Liver (tissue), 9 donors: ENCODE measurements around the gene BEST1. TPM values are rescaled to one million over a fixed set of nuclear protein-coding genes. Genes with fewer than 3 reads are reported as not detected.

Source experiments
- DNase-seq: peaks from one replicate; pipeline ENCODE4 v3.0.0-alpha.2; 2017; ENCODE audit warnings: low spot score
- H3K27ac ChIP-seq, 2 donors: one replicate each; pipeline ENCODE4 v1.7.0; 2013; ENCODE audit warnings: inconsistent platforms in 2 of 2, low read length in 2 of 2, control low read depth in 1 of 2, low read depth in 1 of 2, mild to moderate bottlenecking in 1 of 2
- H3K27me3 ChIP-seq, 4 donors: one replicate each; pipeline versions ENCODE4 v1.6.1 to v1.7.0; 2013; ENCODE audit warnings: low read length in 3 of 4, inconsistent platforms in 1 of 4, mild to moderate bottlenecking in 1 of 4, moderate library complexity in 1 of 4; ENCODE audit not compliant: control insufficient read depth in 4 of 4, insufficient read depth in 4 of 4
- H3K36me3 ChIP-seq, 4 donors: one replicate each; pipeline versions ENCODE4 v1.6.1 to v1.7.0; 2013; ENCODE audit warnings: low read length in 3 of 4, mild to moderate bottlenecking in 3 of 4, low read depth in 1 of 4, moderate library complexity in 1 of 4; ENCODE audit not compliant: control insufficient read depth in 4 of 4, insufficient read depth in 3 of 4
- H3K4me1 ChIP-seq, 4 donors: one replicate each; pipeline versions ENCODE4 v1.6.1 to v1.7.0; 2013; ENCODE audit warnings: low read length in 3 of 4, mild to moderate bottlenecking in 3 of 4, moderate library complexity in 1 of 4; ENCODE audit not compliant: control insufficient read depth in 4 of 4, insufficient read depth in 4 of 4
- H3K4me3 ChIP-seq, 3 donors: one replicate each; pipeline versions ENCODE4 v1.6.1 to v1.7.0; 2013; ENCODE audit warnings: low read length in 3 of 3, control low read depth in 1 of 3, low read depth in 1 of 3, mild to moderate bottlenecking in 1 of 3
- H3K9ac ChIP-seq, 2 donors: one replicate each; pipeline ENCODE4 v1.7.0; 2013; ENCODE audit warnings: low read length in 2 of 2, mild to moderate bottlenecking in 2 of 2, moderate library complexity in 2 of 2, control low read depth in 1 of 2, low read depth in 1 of 2
- H3K9me3 ChIP-seq, 4 donors: one replicate each; pipeline versions ENCODE4 v1.6.1 to v1.7.0; 2013; ENCODE audit warnings: low read length in 3 of 4; ENCODE audit not compliant: control insufficient read depth in 4 of 4
- CTCF ChIP-seq: fragments of 150-350 bp; IDR thresholded peaks from 2 replicates; pipeline ENCODE4 v1.5.1; 2017; ENCODE audit warnings: improper control_type of control experiment, low read depth, low read length; ENCODE audit not compliant: missing input control
- EGR1 ChIP-seq, 2 donors: IDR thresholded peaks; 2 replicates each; pipeline ENCODE4 v1.6.1; 2016 to 2018; ENCODE audit warnings: antibody characterized with exemption in 2 of 2, low read depth in 2 of 2
- FOXA1 ChIP-seq: IDR thresholded peaks from 2 replicates; pipeline ENCODE4 v1.6.1; 2016; ENCODE audit warnings: antibody characterized with exemption
- GABPA ChIP-seq, 2 donors: IDR thresholded peaks in 1 of 2; conservative IDR thresholded peaks in 1 of 2; 2 replicates each; pipeline ENCODE4 v1.6.1; 2016; ENCODE audit warnings: antibody characterized with exemption in 2 of 2, mild to moderate bottlenecking in 1 of 2, moderate library complexity in 1 of 2
- HNF4G ChIP-seq: IDR thresholded peaks from 2 replicates; pipeline ENCODE4 v1.6.1; 2016; ENCODE audit warnings: antibody characterized with exemption
- TAF1 ChIP-seq: conservative IDR thresholded peaks from 2 replicates; pipeline ENCODE4 v1.6.1; 2016; ENCODE audit warnings: antibody characterized with exemption, mild to moderate bottlenecking
- YY1 ChIP-seq: IDR thresholded peaks from 2 replicates; pipeline ENCODE4 v1.6.1; 2016; ENCODE audit warnings: antibody characterized with exemption, mild to moderate bottlenecking
- WGBS: extraction: QIAGEN DNeasy Blood & Tissue Kit; methylation state at CpG from one replicate; pipeline ENCODE4 v1.1.7; 2013; 5-methylcytosine and 5-hydroxymethylcytosine counted together
- polyA plus RNA-seq, 2 donors: library from polyadenylated mRNA; stranded (reverse) in 1 of 2; unstranded in 1 of 2; fragments of 200-250 nt in 1 of 2; fragments of >200 nt in 1 of 2; fragmentation: Nextera tagmentation in 1 of 2; extraction: Ambion mirVana in 1 of 2; gene quantifications; one replicate each; pipeline versions ENCODE4 v1.2.1 to v1.2.3, GENCODE V29; 2013 to 2015
- total RNA-seq, 2 donors: library from RNA; depleted of rRNA; stranded (reverse); fragments of >200 nt; gene quantifications; one replicate each; pipeline ENCODE4 v1.2.3, GENCODE V29; 2014
- TF ChIP-seq, protein P1 (sequence below): IDR thresholded peaks from 2 replicates; pipeline ENCODE4 v1.6.1; 2016; ENCODE audit warnings: antibody characterized with exemption
- TF ChIP-seq, protein P2 (sequence below): IDR thresholded peaks from 2 replicates; pipeline ENCODE4 v1.6.1; 2016; ENCODE audit warnings: antibody characterized with exemption
- TF ChIP-seq, protein P3 (sequence below): IDR thresholded peaks from 2 replicates; pipeline ENCODE4 v1.6.1; 2016; ENCODE audit warnings: antibody characterized with exemption
- TF ChIP-seq, protein P4 (sequence below): IDR thresholded peaks from 2 replicates; pipeline ENCODE4 v1.6.1; 2016; ENCODE audit warnings: antibody characterized with exemption, mild to moderate bottlenecking
- donor health status: healthy.
- donor health status: healthy.
- donor health status: healthy.
- donor health status: healthy.
- donor health status: healthy.

Gene BEST1
- total and polyA plus RNA-seq, 4 donors = 0.22 to 1.6 (median 1.1) TPM

DNA sequence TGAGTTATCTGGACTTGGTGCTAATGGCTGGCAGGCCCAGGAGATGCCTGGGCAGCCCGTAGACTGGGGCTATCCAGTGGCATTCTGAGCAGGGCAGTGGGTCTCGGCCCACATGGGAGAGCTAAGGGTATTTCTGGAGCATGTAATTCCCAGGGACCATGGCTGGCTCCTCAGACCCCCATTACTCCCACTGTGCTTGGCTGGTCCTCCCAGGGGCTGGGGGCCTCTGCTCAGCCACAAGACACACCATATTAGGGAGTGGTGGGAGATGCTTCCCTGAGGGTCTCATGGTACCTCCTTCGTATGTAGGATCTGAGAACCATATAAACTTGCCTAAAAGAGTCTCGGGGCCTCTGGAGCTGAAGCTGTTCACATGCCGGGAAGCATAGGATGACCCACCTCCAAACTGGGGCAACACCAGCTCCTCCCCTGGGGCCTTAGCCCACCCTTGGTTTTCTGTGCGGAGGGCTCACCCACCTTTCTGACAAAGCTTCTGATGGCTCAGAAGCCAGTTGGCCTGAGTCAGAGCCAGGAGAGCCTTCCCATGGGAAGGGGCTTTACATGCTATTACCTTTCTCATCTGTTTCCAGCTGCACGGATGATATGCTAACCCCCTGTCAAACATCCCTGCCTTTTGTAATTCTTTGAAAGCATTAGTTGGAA lies 26.8 kb downstream of the BEST1 start:
- H3K9ac ChIP-seq = peak overlapping the region; percentile 83 to 96
- no peaks in the 10 kb centered on the region for H3K9me3 ChIP-seq
- H3K27me3 ChIP-seq = no peaks in the 10 kb centered on the region
- H3K4me3 ChIP-seq = peak overlapping the region; percentile 54 to 80 (median 73)
- 57% methylated on average over 7 of the region's 7 CpGs for WGBS
- TF ChIP-seq, protein P1, sequence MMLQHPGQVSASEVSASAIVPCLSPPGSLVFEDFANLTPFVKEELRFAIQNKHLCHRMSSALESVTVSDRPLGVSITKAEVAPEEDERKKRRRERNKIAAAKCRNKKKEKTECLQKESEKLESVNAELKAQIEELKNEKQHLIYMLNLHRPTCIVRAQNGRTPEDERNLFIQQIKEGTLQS = no peak
- TF ChIP-seq, protein P2, sequence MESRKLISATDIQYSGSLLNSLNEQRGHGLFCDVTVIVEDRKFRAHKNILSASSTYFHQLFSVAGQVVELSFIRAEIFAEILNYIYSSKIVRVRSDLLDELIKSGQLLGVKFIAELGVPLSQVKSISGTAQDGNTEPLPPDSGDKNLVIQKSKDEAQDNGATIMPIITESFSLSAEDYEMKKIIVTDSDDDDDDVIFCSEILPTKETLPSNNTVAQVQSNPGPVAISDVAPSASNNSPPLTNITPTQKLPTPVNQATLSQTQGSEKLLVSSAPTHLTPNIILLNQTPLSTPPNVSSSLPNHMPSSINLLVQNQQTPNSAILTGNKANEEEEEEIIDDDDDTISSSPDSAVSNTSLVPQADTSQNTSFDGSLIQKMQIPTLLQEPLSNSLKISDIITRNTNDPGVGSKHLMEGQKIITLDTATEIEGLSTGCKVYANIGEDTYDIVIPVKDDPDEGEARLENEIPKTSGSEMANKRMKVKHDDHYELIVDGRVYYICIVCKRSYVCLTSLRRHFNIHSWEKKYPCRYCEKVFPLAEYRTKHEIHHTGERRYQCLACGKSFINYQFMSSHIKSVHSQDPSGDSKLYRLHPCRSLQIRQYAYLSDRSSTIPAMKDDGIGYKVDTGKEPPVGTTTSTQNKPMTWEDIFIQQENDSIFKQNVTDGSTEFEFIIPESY = no peak
- TF ChIP-seq CTCF = no peak
- TF ChIP-seq GABPA (IDR thresholded peaks at IDR 0.05 in 1 of 2, conservative IDR thresholded peaks at IDR 0.05 in 1 of 2) = no peak
- no peak for TF ChIP-seq HNF4G
- no peak for TF ChIP-seq FOXA1
- TF ChIP-seq TAF1 = no peak
- TF ChIP-seq, protein P3, sequence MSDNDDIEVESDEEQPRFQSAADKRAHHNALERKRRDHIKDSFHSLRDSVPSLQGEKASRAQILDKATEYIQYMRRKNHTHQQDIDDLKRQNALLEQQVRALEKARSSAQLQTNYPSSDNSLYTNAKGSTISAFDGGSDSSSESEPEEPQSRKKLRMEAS = no peak
- TF ChIP-seq YY1 = no peak
- TF ChIP-seq EGR1 (IDR thresholded peaks at IDR 0.05; ENCODE audit: low read depth in 2 of 2) = no peak
- no peaks in the 10 kb centered on the region for H3K36me3 ChIP-seq
- H3K27ac ChIP-seq = peak overlapping the region; percentile 89 to 92
- DNase-seq = no peak
- H3K4me1 ChIP-seq = peaks cover 24 to 84% (median 60%) of the 10 kb centered on the region in 4 donors

DNA sequence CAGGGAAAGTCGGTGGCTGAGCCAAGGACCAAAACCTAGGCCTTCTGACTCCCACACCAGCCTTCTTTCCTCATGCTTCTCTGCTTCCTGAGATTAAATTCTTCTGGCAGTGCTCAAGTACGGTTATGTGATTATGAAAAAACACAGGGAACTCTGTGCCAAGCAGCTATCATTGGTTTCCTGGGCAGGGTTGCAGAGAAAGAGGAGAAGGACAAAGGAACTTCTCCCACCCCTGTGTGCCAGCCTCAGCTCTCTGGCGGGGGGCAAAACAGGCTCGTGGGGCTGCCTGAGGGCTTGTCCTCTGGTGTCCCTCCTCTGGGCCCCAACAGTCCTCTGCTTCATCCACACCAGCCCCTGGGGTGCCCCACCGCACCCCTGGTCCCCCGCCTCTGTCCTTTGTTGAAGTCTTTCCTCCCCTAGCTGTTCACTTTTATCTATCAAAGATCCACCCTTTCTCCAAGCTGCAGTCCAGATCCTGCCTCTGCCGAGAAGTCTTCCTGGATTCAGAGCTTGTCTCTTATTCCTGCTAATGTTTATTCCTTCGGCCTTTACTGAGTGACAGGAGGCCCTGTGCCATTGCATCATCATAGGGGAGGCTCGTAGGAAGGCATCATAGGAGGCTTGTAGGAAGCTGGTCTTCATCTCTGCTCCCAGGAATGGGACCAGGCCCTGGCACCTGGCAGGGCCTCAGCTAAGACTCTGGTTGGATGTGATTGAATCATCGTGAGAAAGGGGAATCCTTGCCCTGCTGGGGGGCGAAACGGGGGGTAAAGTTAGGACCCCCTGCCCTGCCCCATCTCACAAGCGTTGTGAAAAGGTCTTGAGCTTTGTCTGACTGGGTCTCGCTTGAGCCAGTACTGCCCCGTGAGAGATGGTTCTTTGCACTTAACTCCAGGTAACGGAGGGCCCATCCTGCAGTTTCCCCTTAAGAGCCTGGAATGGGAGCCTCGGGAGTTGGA lies 28.8 kb downstream of the BEST1 start:
- H3K36me3 ChIP-seq = peaks cover 0 to 5% (median 1%) of the 10 kb centered on the region in 4 donors
- no peak for DNase-seq
- WGBS = 75% methylated on average over 17 of the region's 17 CpGs
- H3K9ac ChIP-seq = no peak overlapping the region
- H3K27ac ChIP-seq = peak overlapping the region; percentile 15 to 51
- TF ChIP-seq, protein P1 = peak; percentile 65
- TF ChIP-seq, protein P4, sequence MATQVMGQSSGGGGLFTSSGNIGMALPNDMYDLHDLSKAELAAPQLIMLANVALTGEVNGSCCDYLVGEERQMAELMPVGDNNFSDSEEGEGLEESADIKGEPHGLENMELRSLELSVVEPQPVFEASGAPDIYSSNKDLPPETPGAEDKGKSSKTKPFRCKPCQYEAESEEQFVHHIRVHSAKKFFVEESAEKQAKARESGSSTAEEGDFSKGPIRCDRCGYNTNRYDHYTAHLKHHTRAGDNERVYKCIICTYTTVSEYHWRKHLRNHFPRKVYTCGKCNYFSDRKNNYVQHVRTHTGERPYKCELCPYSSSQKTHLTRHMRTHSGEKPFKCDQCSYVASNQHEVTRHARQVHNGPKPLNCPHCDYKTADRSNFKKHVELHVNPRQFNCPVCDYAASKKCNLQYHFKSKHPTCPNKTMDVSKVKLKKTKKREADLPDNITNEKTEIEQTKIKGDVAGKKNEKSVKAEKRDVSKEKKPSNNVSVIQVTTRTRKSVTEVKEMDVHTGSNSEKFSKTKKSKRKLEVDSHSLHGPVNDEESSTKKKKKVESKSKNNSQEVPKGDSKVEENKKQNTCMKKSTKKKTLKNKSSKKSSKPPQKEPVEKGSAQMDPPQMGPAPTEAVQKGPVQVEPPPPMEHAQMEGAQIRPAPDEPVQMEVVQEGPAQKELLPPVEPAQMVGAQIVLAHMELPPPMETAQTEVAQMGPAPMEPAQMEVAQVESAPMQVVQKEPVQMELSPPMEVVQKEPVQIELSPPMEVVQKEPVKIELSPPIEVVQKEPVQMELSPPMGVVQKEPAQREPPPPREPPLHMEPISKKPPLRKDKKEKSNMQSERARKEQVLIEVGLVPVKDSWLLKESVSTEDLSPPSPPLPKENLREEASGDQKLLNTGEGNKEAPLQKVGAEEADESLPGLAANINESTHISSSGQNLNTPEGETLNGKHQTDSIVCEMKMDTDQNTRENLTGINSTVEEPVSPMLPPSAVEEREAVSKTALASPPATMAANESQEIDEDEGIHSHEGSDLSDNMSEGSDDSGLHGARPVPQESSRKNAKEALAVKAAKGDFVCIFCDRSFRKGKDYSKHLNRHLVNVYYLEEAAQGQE = no peak
- H3K9me3 ChIP-seq = no peaks in the 10 kb centered on the region
- H3K4me3 ChIP-seq = no peak overlapping the region
- H3K27me3 ChIP-seq = no peaks in the 10 kb centered on the region
- peaks cover 17 to 75% (median 44%) of the 10 kb centered on the region in 4 donors for H3K4me1 ChIP-seq
